ENCODE data around the gene OR51E2.

The OR51E2 gene

DNA sequence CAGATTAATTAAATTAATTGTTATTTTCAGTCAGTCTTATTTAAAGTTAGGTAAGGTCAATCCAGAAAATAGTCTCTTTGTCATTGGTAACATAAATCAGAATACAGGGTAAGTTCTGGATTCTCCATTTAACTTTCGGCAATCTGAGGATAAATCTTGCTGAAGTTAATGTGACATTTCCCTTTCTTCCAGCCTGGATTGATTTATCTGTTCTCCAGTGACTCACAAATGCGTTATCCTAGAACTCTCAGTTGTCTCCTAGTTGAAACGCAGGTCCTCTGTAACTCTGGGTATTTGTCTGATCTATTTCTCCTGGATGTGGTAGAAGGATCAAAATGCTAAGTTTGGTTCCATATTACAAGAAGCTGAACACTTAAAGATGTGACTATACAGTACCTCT is 32.9 kb downstream of the OR51E2 start:
- DNase-seq (ENCODE audit: low read depth, low spot score), result no peak
- H3K27ac ChIP-seq (ENCODE audit: low read length), result no peak overlapping the region
- no peaks in the 10 kb centered on the region for H3K36me3 ChIP-seq (ENCODE audit: control insufficient read depth, insufficient read depth, low read length)
- H3K4me3 ChIP-seq (ENCODE audit: low read length), result no peak overlapping the region
- WGBS (ENCODE audit: insufficient coverage, insufficient read length), result no CpG with 5 or more reads among the region's 3 CpGs
- H3K4me1 ChIP-seq (ENCODE audit: control insufficient read depth, insufficient read depth, low read length), result no peaks in the 10 kb centered on the region
- H3K9me3 ChIP-seq (ENCODE audit: control insufficient read depth, insufficient read depth, low read length), result no peaks in the 10 kb centered on the region
- no peaks in the 10 kb centered on the region for H3K27me3 ChIP-seq (ENCODE audit: control insufficient read depth, insufficient read depth, low read length)

DNA sequence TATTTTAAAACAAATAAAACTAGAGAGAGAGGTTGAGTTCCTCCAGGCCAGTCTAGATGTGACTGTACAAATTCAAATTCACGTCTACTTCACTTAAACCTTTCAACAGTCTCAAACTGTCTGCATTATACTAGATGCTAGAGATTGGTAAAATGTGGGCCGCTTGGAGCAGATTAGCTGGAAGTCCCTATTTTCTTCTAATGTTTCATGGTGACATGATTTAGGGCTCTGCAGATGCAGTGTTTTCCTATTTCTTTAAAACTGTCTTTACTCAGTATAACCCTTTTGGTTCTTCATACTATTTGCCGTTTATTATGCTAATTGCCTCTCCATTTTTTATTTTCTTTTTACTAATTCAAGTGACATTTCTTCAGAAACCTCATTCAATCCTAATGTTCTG is 33.5 kb downstream of the OR51E2 start:
- no peaks in the 10 kb centered on the region for H3K36me3 ChIP-seq (ENCODE audit: control insufficient read depth, insufficient read depth, low read length)
- no CpG with 5 or more reads among the region's 3 CpGs for WGBS (ENCODE audit: insufficient coverage, insufficient read length)
- DNase-seq (ENCODE audit: low read depth, low spot score), result no peak
- H3K27me3 ChIP-seq (ENCODE audit: control insufficient read depth, insufficient read depth, low read length), result no peaks in the 10 kb centered on the region
- no peak overlapping the region for H3K4me3 ChIP-seq (ENCODE audit: low read length)
- no peaks in the 10 kb centered on the region for H3K9me3 ChIP-seq (ENCODE audit: control insufficient read depth, insufficient read depth, low read length)
- H3K27ac ChIP-seq (ENCODE audit: low read length), result no peak overlapping the region
- H3K4me1 ChIP-seq (ENCODE audit: control insufficient read depth, insufficient read depth, low read length), result no peaks in the 10 kb centered on the region

DNA sequence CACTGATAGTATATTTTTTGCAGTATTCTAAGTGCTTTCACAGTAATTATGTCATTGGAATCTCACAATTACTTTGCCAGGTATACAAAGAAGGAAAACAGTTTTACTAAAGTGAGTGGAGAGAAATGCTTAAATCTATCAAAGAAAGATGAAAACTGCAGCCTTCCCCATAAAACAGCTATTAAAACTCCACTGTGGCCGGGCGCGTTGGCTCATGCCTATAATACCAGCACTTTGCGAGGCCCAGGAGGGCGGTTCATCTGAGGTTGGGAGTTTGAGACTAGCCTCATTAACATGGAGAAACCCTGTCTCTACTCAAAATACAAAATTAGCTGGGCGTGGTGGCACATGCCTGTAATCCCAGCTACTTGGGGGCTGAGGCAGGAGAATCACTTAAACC is 34.8 kb downstream of the OR51E2 start:
- Histone ChIP-seq H3K9me3 (ENCODE audit: control insufficient read depth, insufficient read depth, low read length) (no peaks in the 10 kb centered on the region), H3K27me3 (ENCODE audit: control insufficient read depth, insufficient read depth, low read length) (no peaks in the 10 kb centered on the region), H3K27ac (ENCODE audit: low read length) (no peak overlapping the region), H3K36me3 (ENCODE audit: control insufficient read depth, insufficient read depth, low read length) (no peaks in the 10 kb centered on the region), H3K4me1 (ENCODE audit: control insufficient read depth, insufficient read depth, low read length) (no peaks in the 10 kb centered on the region), H3K4me3 (ENCODE audit: low read length) (no peak overlapping the region)
- DNase-seq (ENCODE audit: low read depth, low spot score), result no peak
- WGBS (ENCODE audit: insufficient coverage, insufficient read length), result no CpG with 5 or more reads among the region's 6 CpGs

GRCh38 chr11:4658629-4659445 is 38.8 kb downstream of the OR51E2 start:
- Histone ChIP-seq H3K9me3 (ENCODE audit: control insufficient read depth, insufficient read depth, low read length) (no peaks in the 10 kb centered on the region), H3K27ac (ENCODE audit: low read length) (no peak overlapping the region), H3K36me3 (ENCODE audit: control insufficient read depth, insufficient read depth, low read length) (no peaks in the 10 kb centered on the region), H3K27me3 (ENCODE audit: control insufficient read depth, insufficient read depth, low read length) (no peaks in the 10 kb centered on the region), H3K4me3 (ENCODE audit: low read length) (no peak overlapping the region), H3K4me1 (ENCODE audit: control insufficient read depth, insufficient read depth, low read length) (no peaks in the 10 kb centered on the region)
- DNase-seq (ENCODE audit: low read depth, low spot score), result no peak
- no CpG with 5 or more reads among the region's 5 CpGs for WGBS (ENCODE audit: insufficient coverage, insufficient read length)

DNA sequence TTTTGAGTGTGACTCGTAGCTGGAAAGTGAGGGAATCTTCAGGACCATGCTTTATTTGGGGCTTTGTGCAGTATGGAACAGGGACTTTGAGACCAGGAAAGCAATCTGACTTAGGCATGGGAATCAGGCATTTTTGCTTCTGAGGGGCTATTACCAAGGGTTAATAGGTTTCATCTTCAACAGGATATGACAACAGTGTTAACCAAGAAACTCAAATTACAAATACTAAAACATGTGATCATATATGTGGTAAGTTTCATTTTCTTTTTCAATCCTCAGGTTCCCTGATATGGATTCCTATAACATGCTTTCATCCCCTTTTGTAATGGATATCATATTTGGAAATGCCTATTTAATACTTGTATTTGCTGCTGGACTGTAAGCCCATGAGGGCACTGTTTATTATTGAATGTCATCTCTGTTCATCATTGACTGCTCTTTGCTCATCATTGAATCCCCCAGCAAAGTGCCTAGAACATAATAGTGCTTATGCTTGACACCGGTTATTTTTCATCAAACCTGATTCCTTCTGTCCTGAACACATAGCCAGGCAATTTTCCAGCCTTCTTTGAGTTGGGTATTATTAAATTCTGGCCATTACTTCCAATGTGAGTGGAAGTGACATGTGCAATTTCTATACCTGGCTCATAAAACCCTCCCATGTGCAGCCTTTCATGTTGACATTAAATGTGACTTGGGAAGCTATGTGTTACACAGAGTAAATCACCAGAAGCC is 42.9 kb downstream of the OR51E2 start:
- Histone ChIP-seq H3K27me3 (ENCODE audit: control insufficient read depth, insufficient read depth, low read length) (no peaks in the 10 kb centered on the region), H3K36me3 (ENCODE audit: control insufficient read depth, insufficient read depth, low read length) (no peaks in the 10 kb centered on the region), H3K27ac (ENCODE audit: low read length) (no peak overlapping the region), H3K9me3 (ENCODE audit: control insufficient read depth, insufficient read depth, low read length) (no peaks in the 10 kb centered on the region), H3K4me1 (ENCODE audit: control insufficient read depth, insufficient read depth, low read length) (no peaks in the 10 kb centered on the region), H3K4me3 (ENCODE audit: low read length) (no peak overlapping the region)
- WGBS (ENCODE audit: insufficient coverage, insufficient read length), result no CpG with 5 or more reads among the region's 2 CpGs
- DNase-seq (ENCODE audit: low read depth, low spot score), result no peak

DNA sequence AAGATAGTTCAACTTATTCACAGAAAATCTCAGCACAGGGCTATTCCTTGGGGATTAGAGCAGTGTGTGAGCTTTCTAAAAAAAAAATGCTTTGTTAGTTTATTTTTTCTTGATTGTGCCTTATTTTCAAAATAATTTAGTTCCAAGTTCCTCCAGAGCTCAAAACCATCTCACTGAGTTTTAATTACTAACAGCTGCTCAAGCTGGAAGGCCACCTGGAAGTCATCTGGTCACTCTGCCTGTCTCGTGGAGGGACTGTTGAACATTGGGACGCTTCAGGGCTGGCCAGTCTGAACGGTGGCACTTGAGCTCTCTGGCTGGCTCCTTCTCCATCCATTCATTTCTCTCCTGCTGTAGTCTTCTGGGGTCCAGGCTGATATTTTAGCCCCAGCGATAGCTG is 49.9 kb downstream of the OR51E2 start:
- Histone ChIP-seq H3K36me3 (ENCODE audit: control insufficient read depth, insufficient read depth, low read length) (no peaks in the 10 kb centered on the region), H3K4me1 (ENCODE audit: control insufficient read depth, insufficient read depth, low read length) (no peaks in the 10 kb centered on the region), H3K27me3 (ENCODE audit: control insufficient read depth, insufficient read depth, low read length) (no peaks in the 10 kb centered on the region), H3K27ac (ENCODE audit: low read length) (no peak overlapping the region), H3K9me3 (ENCODE audit: control insufficient read depth, insufficient read depth, low read length) (no peaks in the 10 kb centered on the region), H3K4me3 (ENCODE audit: low read length) (no peak overlapping the region)
- WGBS (ENCODE audit: insufficient coverage, insufficient read length), result no CpG with 5 or more reads among the region's 4 CpGs
- DNase-seq (ENCODE audit: low read depth, low spot score), result no peak

DNA sequence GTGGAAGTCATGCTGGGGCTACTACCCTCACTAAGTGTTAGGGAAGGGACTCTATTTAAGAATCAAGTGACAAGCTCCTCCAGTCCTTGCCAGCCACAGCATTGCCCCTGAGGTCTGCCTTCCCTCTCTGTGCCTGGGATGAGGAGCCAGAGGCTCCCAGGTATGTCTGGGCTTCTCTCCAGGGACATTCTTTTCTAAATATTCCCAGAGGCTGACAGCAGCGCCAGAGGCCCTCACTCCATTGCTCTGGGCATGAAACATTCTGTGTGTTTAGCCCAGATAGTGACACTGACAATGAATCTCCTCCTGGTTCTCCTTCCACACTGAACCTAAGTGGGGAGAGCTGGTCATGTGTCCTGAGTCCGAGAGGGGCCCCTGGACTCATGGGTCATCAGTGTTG is 51.7 kb downstream of the OR51E2 start:
- no peak overlapping the region for H3K4me3 ChIP-seq (ENCODE audit: low read length)
- H3K9me3 ChIP-seq (ENCODE audit: control insufficient read depth, insufficient read depth, low read length), result no peaks in the 10 kb centered on the region
- no peaks in the 10 kb centered on the region for H3K36me3 ChIP-seq (ENCODE audit: control insufficient read depth, insufficient read depth, low read length)
- H3K27me3 ChIP-seq (ENCODE audit: control insufficient read depth, insufficient read depth, low read length), result no peaks in the 10 kb centered on the region
- no peak overlapping the region for H3K27ac ChIP-seq (ENCODE audit: low read length)
- DNase-seq (ENCODE audit: low read depth, low spot score), result no peak
- H3K4me1 ChIP-seq (ENCODE audit: control insufficient read depth, insufficient read depth, low read length), result no peaks in the 10 kb centered on the region
- no CpG with 5 or more reads among the region's 2 CpGs for WGBS (ENCODE audit: insufficient coverage, insufficient read length)

DNA sequence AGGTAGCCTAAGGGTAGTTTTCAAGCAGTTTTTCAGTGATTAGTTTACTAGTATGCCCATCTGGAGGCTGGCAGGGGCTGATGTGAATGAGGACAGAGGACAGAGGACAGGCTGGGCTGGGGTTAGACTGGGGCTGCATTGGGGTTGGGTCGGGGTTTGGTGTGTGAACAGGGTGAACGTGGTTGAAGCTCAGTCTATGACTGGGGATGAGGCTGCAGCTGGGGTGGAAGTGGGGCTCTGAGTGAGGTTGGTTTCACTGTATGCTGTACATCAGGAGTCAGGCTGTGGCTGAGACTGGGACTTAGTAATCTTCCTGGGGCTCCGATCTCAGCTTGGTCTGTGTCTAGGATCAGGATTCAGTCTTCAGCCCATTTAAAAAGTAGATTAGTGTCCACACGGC is 53.4 kb downstream of the OR51E2 start:
- Histone ChIP-seq H3K36me3 (ENCODE audit: control insufficient read depth, insufficient read depth, low read length) (no peaks in the 10 kb centered on the region), H3K9me3 (ENCODE audit: control insufficient read depth, insufficient read depth, low read length) (no peaks in the 10 kb centered on the region), H3K4me1 (ENCODE audit: control insufficient read depth, insufficient read depth, low read length) (no peaks in the 10 kb centered on the region), H3K4me3 (ENCODE audit: low read length) (no peak overlapping the region), H3K27ac (ENCODE audit: low read length) (no peak overlapping the region), H3K27me3 (ENCODE audit: control insufficient read depth, insufficient read depth, low read length) (no peaks in the 10 kb centered on the region)
- WGBS (ENCODE audit: insufficient coverage, insufficient read length), result no CpG with 5 or more reads among the region's 4 CpGs
- DNase-seq (ENCODE audit: low read depth, low spot score), result no peak

GRCh38 chr11:4643682-4644081 is 54.0 kb downstream of the OR51E2 start, which contains the start of gene OR51E1:
Gene OR51E1 (plus strand): TSS chr11:4643982. CDS start chr11:4652527, 8,545 bp downstream.
- DNase-seq (ENCODE audit: low read depth, low spot score), result no peak
- Histone ChIP-seq H3K4me1 (ENCODE audit: control insufficient read depth, insufficient read depth, low read length) (no peaks in the 10 kb centered on the region), H3K27me3 (ENCODE audit: control insufficient read depth, insufficient read depth, low read length) (no peaks in the 10 kb centered on the region), H3K27ac (ENCODE audit: low read length) (no peak within 1 kb of the TSS), H3K9me3 (ENCODE audit: control insufficient read depth, insufficient read depth, low read length) (no peaks in the 10 kb centered on the region), H3K36me3 (ENCODE audit: control insufficient read depth, insufficient read depth, low read length) (no peaks in the 10 kb centered on the region), H3K4me3 (ENCODE audit: low read length) (no peak within 1 kb of the TSS)
- no CpG with 5 or more reads among the region's 3 CpGs for WGBS (ENCODE audit: insufficient coverage, insufficient read length)

- DNase-seq (ENCODE audit: low read depth, low spot score), result no peak
- Histone ChIP-seq H3K4me1 (ENCODE audit: control insufficient read depth, insufficient read depth, low read length) (no peaks in the 10 kb centered on the region), H3K27ac (ENCODE audit: low read length) (no peak overlapping the region), H3K27me3 (ENCODE audit: control insufficient read depth, insufficient read depth, low read length) (no peaks in the 10 kb centered on the region), H3K36me3 (ENCODE audit: control insufficient read depth, insufficient read depth, low read length) (no peaks in the 10 kb centered on the region), H3K4me3 (ENCODE audit: low read length) (no peak overlapping the region), H3K9me3 (ENCODE audit: control insufficient read depth, insufficient read depth, low read length) (no peaks in the 10 kb centered on the region)
- WGBS (ENCODE audit: insufficient coverage, insufficient read length), result no CpG with 5 or more reads among the region's 5 CpGs
These were observed 54.6 kb downstream of the OR51E2 start for GRCh38 chr11:4643076-4643475.

All from iPS DF 6.9 (cell line).